Activated CD8-positive, alpha-beta memory T cell treated with anti-CD3 and anti-CD28 coated beads for 1 hour (primary cell): ENCODE measurements around the gene DCLK3.

Source experiments
- DNase-seq, 2 donors: peaks; one replicate each; pipeline ENCODE4 v3.0.0-alpha.2; 2020; ENCODE audit warnings: low read depth in 1 of 2; ENCODE audit errors: extremely low read depth in 1 of 2

The DCLK3 gene

DNA sequence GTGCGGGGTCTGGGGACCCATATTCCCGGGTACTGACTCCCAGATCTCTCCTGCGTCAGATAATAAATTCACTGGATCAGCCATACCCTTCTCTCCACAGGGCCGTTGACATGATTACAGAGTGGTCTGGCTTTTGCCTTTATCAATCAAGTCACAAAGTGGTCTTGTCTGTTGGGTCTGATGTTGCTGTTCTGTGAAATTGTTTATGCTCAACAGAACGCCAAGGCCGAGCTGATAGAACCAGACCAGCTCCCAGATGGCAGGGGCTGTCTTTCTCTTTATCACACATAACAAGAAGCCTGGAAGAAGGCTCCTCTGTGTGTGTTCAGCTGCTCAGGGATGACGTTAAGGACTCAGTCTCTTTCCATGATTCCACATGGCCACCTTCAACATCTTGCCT, 751 bp upstream of the DCLK3 start:
- DNase-seq = no peak

DNA sequence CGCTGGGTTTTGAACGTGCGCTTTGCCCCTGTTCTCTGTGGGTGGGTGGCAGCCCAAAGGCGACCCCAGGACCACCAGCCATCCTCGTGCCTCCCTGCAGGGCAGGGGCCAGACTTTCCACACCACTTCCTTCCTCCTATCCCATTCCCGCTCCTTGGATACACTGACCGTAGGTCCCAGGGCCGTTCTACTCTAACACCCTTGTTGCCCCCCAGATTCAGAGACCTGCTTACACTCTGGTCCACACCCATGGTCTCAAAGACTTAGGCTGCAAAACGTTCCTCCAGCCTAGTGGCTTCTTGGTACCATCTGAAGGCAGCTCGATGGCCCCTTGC, 318 bp upstream of the DCLK3 start:
- DNase-seq = no peak

DNA sequence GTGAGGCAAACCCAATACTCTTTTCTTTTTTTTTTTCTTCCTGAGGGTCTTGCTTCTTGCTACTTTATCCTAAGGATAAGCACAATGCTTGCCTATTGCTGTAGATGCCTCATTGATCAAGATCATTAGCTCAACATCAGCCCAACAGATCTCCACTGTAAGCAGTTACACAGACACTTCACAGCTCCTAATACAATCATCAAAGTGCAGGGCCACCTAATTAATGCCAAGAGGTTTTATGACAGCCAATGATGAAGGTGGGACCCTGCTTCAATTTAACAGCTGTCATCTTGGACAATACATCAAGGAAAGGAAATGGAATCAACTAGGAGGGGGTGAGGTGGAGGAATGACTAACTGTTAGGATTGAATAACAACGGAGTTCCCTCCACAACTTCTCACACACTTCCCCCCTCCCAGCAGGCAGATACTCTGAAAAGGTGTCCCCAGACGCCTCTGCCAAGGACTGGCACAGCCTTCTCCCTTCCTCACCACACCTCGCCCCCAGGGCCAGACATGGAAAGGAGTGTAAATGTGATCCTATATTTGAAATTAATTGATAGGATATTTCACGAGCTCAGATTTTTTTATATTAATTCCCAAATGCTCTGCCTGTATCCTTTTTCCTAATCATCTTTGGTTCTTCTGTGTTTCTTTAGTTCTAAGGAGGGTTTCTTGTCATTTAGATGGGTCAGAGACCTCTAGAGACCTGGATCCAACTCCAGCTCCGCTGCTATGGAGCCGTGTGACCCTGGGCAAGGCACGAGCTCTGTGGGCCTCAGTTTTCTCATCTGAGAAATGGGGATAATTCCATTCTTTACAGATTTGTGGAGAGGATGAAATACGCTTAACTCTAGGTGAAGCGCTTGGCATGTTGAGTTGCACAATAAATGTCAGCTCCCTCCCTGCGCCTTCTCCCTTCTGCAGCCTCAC, 1.2 kb downstream of the DCLK3 start:
- no peak for DNase-seq

DNA sequence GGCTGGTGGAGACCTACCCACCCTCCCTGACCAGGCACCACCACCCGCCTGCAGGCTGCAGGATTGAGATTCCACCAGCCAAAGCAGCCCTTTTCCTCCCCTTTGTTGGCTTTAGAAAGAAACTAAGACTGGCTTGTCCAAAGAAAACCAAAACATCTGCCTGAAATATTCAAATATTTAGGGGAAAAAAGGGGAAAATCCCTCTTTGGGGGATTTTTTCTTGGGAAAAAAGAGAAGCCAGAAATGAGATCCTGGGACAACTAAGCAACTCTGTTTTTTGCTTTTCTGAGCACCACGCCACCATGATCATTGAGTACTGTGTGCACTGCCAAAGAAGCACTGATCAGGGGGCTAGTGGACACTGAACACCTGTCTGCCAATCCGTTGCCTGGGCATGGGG, 2.6 kb downstream of the DCLK3 start:
- no peak for DNase-seq

DNA sequence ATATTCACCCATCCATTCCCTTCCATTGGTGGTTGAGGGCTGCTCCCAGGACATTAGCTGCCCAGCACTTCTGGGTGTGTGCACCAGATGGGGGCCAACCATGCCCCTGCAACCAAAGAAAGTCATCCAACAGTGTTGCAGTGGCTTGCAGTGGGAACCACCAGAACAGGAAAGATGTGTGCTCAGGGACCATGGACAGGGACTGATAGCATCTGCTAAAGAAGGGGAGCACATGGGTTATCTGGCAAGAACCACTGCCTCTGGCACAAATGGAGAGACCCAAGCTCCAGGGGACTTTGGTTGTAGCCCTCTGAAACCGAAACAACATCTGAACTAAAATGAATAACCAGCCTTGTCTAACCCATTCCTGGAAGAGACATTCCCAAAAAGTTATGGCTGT, 8.1 kb downstream of the DCLK3 start:
- DNase-seq = no peak

DNA sequence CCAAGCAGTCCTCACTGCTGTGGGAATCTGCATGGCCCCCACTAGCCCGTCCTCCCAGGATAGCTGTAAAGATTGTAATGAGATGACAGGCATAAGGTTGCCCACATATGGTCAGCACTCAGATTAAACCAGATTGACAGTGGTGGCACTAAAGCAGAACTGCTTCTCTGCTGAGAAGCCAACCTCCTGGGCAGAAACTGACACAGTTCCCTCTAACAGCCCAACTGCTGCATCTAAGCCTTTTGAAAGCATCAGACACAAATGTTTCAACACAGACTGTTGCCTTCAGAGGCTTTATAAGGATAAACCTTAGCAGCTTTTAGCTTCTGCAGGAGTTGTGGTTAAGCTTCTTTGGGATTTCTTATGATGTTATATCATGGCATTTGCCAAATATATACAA, 13.0 kb downstream of the DCLK3 start:
- no peak for DNase-seq

DNA sequence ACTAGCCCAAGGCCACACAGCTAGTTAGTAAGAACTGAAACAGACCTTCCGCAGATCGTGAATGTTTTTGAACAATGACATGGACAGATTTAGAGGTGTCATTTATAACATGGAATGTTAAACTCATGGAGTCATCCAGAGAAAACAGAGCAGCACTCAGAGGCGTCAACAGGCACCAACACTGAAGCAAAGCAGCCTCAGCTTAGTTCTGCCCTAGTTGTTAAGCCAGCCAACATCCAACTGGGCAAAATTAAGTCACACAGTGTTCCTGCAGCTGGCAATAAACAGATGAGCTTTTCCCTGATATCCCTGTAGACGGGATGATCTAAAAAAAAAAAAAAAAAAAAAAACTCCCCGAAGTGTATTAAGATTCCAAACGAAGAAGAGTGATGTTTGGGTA, 13.6 kb downstream of the DCLK3 start:
- DNase-seq = no peak

DNA sequence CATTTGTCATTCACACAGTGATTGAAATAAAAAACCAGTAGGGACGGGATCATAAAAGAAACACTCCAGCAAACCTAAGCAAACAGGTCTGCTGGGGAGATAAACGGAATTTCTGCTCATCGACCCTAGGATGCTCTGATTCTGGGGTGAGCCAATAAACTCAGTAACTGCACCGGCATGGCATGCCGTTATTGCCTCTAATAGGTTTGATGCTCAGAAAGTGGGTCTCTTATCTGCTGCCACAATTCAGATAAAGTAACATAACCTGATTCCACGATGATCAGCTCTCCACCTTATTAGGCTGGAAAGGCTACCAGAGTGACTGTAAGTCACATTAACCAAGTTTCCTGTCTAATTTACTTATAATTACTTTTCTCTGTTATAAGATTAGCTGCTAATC, 19.6 kb downstream of the DCLK3 start:
- no peak for DNase-seq

DNA sequence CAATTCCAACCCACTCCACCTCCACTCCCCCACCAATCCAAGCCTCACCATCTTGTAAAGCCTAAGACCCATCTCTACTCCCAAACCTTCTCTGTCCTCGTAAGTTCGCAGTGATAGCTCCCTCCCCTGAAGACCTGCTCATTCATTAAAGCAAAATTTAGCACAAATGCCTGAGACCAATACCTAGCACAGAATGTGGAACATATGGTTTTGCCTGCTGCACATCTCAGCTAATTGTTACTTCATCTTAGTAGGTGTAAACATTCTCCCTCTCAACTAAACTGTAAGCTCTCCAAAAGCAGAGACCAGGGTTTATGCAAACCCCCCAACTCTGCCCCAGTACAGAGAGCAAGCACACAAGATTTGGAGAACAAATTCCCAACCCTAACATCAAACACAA, 20.5 kb downstream of the DCLK3 start:
- no peak for DNase-seq

DNA sequence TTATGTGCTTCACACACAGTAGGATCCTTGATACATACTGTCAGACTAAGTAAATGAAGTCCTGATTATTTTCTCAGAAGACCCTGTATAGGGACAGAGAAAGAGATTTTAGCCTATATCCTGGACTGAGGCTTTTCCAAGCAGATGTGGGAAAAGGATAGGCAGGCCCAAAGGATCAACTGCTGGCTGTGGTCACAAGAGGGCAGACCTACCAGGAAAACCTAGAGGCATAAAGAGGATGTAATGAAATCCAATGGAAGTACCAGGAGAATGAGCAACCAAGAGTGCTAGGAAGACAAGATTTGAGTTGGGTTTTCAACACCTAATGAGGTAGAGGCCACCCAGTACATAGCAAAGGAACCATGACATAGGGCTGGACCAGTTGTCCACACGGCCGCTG, 23.1 kb downstream of the DCLK3 start:
- DNase-seq = no peak

DNA sequence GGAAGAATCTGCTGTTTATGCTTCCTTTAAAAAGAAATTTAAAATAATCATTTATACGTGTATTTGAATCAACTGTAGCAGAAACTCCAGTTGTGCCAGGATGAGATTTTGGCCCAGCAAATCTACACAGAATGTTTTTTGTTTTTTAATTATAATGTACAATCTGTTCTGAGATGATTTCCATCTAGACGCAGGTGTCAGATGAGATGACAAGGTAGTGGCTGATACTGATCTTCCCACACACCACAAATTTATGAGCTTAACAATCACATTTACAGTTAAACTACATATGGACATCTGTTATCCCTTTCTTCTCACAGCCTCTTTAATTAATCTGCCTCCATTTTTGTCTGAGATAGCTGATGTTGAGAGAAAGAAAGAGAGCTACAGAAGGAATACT, 23.6 kb downstream of the DCLK3 start:
- no peak for DNase-seq

DNA sequence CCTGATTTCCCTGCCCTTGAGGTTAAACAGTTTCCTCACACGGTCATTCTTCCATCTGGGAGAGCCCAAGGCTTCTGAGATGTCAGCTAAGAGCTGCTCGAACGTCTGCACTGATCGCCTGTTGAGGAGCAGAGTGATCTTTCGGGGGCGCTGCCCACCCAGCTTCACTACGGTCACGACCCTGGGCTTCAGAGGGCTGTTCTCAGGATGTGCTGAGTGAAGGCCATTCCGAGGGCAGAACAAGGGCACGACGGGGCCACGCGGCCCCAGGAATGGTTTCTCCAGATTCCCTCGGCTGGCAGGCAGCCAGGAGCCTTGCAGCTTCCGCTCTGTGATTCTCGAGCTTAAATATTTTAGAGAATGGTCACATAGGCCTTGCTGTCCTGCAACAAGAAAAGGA, 25.7 kb downstream of the DCLK3 start:
- DNase-seq = no peak

DNA sequence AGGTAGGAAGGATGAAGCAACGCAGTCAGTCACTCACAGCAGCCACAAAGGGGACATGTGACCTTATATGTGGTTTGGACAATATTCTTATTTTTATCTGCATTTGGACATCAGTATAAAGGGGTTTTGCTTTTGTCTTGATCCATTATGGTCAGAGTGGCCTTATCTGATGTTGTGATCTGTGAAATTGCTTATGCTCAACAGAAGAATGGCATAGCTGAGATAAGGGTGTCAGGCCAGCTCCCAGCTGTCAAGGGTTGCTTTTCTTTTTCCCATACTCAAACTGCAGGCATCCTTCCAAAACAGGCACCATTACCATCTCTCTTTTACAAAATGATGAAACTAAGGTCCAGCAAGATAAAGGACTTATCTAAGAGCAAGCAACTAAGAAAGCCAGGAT, 28.1 kb downstream of the DCLK3 start:
- no peak for DNase-seq

DNA sequence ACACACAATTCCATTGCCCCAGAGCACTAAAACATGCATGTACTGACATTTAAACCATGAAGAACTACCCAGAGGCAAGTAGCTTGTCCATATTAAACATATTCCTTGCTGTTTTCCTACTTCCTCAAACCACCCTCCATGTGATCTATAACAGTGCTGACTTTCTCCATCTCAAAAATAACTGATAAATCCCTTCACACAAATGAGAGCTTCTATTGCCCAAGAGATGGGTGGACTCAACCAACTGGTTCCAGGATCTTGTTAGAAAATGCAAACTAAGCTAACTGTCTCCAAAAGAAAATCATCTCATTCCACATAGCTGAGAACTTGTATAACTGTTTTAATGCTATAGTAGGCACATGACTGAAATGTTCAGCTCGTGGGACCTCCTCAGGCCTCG, 29.6 kb downstream of the DCLK3 start:
- no peak for DNase-seq

DNA sequence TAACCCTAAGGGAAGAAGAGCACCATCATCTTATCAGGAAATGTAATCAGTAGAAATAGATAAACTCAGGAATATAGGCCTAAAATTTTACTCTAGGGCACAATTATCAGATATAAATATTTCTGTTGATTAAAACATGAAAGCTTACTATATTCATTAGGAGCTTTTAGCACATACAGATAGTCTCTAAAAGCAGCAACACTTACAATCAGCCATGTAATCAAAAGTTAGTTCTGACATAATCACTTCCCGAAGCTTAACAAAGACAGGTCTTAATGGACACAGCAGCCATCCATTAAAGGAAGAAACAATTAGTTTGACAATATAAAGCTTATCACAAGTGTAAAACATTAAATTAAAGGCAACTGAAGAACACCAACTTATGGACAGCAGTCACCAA, 30.6 kb downstream of the DCLK3 start:
- DNase-seq = no peak

DNA sequence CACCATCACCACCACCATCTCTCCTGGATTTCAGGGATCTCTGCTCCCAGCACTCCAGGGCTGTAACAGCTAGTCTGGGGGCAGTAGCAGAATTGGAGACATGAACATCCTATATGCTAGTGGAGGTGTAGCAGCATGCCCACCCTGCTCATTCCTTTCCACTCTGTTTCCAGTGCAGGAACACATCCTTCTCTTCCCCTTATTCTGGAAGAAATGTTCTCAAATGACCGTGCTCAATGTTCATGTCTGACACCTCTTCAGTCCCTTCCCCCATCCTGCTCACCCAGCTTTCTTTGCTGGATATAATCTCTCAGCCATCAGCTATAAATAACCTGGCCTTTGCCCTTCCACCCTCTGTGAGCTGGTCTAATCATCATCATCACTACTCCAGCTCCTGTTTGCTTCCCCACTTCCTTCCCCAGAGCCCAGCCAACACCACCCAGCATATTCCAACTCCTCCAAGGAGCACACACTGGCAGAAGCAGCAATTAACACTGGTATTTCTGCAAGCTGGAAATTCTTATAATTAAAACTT, 31.1 kb downstream of the DCLK3 start:
- no peak for DNase-seq

DNA sequence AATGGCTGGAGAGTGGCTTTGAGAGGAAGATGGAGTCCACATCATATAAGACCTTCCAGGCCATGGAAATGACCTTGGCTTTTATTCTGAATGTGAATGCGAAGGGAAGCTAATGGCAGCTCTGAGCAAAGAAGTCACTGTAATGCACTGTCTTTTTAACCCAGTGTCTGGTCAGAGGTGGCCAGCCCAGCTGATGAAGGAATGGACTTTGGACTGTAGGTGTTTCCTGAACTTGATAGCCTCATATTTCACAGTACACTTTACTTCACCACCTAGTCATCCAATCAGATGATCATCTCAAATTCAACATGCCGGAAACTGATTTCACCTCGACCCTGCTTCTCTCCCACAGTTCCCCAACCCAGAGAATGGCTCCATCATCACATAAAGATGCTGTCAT, 33.4 kb downstream of the DCLK3 start:
- no peak for DNase-seq

DNA sequence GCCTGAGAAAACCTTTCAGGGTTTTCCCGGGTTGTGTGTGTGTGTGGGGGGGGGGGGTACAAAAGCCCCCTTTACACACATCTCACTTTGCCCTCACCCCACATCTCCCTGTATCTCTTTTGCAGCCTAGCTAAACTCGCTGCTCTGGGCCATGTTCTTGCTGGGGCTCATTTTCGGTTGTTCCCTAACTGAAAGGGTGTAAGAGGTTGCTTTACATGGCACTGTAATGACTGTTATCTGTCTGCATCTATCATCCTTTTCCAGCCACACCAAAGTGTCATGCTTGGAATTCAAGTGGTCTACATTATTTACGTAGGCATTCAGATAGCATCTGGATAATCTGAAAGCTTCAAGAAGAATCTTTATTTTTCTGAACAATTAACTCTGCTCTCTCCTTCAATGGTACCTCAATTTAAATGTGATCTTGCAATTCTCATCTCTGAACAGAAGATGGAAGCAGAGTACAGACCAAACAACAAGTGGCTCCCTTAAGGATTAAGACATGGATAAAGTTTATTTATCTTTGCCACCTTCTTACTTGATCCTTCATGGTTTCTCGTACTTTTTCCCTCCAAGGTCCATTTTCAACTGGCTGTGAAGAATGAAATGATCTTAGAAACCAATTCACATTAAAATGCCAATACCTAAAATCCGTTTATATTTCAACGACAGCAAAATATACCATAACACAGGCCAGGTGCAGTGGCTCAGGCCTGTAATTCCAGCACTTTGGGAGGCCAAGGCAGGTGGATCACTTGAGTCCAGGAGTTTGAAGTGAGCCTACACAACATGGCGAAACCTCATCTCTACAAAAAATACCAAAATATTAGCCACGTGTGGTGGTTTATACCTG, 34.9 kb downstream of the DCLK3 start:
- DNase-seq = no peak

DNA sequence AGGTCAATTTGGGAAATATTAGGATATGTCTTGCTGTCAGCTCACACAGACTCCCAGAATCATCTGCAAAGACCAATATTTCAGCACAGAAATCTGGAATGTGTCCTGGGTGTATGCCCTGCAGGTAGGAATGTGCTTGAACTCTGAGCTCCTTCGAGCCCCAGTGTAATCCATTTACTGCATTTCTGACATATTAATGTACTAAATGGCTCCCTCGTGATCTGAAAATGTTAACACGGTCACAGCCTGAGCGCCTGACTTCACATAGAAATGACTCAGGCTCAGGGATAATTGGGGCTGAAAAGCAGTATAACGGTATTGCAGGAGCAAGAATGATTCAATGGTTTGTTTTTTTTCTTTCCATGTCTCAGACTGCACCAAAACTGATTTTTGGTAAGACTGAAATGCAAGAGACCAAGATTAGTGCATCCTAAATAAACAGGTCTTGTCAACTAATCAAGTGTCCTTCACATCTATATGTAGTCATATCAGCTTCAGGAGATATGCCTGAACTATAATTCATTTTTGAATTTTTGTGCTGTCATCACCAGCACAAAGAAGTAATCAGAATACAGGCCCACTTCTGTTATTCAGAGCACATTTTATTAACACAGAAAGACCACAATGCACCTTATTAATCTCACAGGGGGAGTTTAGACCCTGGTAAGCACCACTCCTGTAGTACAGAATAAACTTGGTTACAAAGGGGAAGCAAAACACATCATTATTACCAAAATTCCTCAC, 49.8 kb downstream of the DCLK3 start:
- no peak for DNase-seq

DNA sequence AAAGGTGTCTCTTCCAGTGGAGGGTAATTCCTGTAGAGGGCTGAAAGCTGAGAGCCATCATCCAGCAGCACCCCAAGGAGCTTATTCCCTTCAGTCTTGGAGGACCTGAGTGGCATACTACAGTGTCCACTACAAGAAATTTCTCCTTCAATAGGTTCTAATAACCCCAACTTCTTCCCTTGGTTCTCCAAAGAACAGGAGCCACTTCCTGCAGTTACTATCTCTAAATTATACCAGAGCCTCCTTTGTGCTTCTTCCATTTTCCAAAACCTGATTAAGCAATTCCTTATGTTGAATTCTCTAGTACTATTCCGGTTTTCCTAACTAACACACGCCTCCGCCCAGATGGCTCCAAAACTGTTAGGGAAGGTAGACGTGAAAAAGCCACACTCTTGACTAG, 50.4 kb downstream of the DCLK3 start:
- DNase-seq = no peak

DNA sequence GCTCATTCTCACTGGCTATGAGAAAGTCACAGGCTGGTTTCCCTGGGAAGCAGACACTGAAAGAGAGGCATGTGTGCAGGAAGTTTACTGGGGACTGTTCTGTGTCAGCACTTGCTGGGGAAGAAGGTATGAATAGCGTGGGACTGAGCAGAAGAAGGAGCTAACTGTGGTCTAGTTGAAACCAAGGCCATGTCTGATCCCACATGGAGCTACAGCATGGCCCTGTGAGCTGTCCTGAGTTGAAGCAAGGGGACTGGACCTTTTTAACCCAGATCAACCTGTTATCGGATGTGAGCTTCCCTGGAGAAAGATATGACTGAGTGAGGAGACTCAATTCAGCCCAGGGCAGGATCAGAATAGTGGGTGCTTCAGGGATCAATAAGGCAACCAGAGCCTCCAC, 53.7 kb downstream of the DCLK3 start:
- DNase-seq = no peak
